T-helper 2 cell treated with Interferon-gamma antibody and Interleukin-4, amounts not matched to agents 5 μg/mL and 100 μg/mL, for 36 hours (primary cell): ENCODE measurements around the gene BRD3.

Experiments
- DNase-seq: peaks from one replicate; pipeline ENCODE4 v3.0.0; 2021; ENCODE audit warnings: low spot score
- H3K27ac Mint-ChIP-seq: one replicate; pipeline ENCODE4 v1.8.0; 2021; ENCODE audit warnings: mild to moderate bottlenecking, mixed read lengths
- H3K27me3 Mint-ChIP-seq: one replicate; pipeline ENCODE4 v1.8.0; 2021; ENCODE audit warnings: low read depth, mixed read lengths
- H3K36me3 Mint-ChIP-seq: one replicate; pipeline ENCODE4 v1.8.0; 2021; ENCODE audit warnings: low read depth, mixed read lengths
- H3K4me1 Mint-ChIP-seq: one replicate; pipeline ENCODE4 v1.8.0; 2021; ENCODE audit warnings: low read depth, mixed read lengths
- H3K4me3 Mint-ChIP-seq: one replicate; pipeline ENCODE4 v1.8.0; 2022; ENCODE audit warnings: mild to moderate bottlenecking, moderate library complexity, mixed read lengths
- H3K9me3 Mint-ChIP-seq: one replicate; pipeline ENCODE4 v1.8.0; 2021; ENCODE audit warnings: mixed read lengths

Gene BRD3

GRCh38 chr9:134053941-134054761 lies 13.7 kb downstream of the BRD3 start:
- no peaks in the 10 kb centered on the region for H3K4me1 Mint-ChIP-seq
- H3K27ac Mint-ChIP-seq: no peak overlapping the region
- no peak for DNase-seq
- H3K9me3 Mint-ChIP-seq: no peaks in the 10 kb centered on the region
- H3K36me3 Mint-ChIP-seq: peaks cover 7% of the 10 kb centered on the region
- no peak overlapping the region for H3K4me3 Mint-ChIP-seq
- H3K27me3 Mint-ChIP-seq: no peaks in the 10 kb centered on the region

GRCh38 chr9:134053401-134053871 lies 14.4 kb downstream of the BRD3 start:
- DNase-seq: no peak
- Mint-ChIP-seq H3K27ac (no peak overlapping the region), H3K4me3 (no peak overlapping the region), H3K27me3 (no peaks in the 10 kb centered on the region), H3K4me1 (no peaks in the 10 kb centered on the region), H3K36me3 (peaks cover 7% of the 10 kb centered on the region), H3K9me3 (no peaks in the 10 kb centered on the region)

GRCh38 chr9:134052941-134053340 lies 14.9 kb downstream of the BRD3 start:
- Mint-ChIP-seq H3K4me3 (no peak overlapping the region), H3K9me3 (no peaks in the 10 kb centered on the region), H3K27ac (no peak overlapping the region), H3K27me3 (no peaks in the 10 kb centered on the region), H3K36me3 (peaks cover 7% of the 10 kb centered on the region), H3K4me1 (no peaks in the 10 kb centered on the region)
- no peak for DNase-seq

DNA sequence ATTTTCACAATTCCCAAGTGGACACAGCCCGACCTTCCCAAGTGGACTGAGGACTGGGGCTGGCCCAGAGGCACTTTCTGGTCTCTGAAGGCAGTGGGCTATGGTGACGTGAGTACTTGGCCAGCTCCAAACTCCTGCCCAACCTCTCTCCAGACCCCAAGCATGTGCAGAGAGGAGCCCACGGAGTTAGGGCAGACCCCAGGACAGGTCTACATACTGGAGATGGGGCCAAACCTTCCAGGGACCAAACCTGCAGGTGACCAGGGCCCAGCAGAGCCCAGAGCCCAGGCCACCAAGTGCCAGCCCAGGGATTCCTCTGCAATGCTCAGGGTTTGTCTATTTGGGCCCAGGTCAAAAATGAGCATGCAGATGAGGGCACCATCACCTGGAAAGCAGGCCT lies 15.3 kb downstream of the BRD3 start:
- Mint-ChIP-seq H3K4me3 (no peak overlapping the region), H3K36me3 (peaks cover 7% of the 10 kb centered on the region), H3K27me3 (no peaks in the 10 kb centered on the region), H3K27ac (no peak overlapping the region), H3K4me1 (no peaks in the 10 kb centered on the region), H3K9me3 (no peaks in the 10 kb centered on the region)
- DNase-seq: no peak

- Mint-ChIP-seq H3K36me3 (peaks cover 9% of the 10 kb centered on the region), H3K4me3 (no peak overlapping the region), H3K9me3 (no peaks in the 10 kb centered on the region), H3K27me3 (no peaks in the 10 kb centered on the region), H3K4me1 (no peaks in the 10 kb centered on the region), H3K27ac (no peak overlapping the region)
- DNase-seq: no peak
These were observed 16.5 kb downstream of the BRD3 start for GRCh38 chr9:134051319-134051718.

GRCh38 chr9:134050726-134051125 lies 17.1 kb downstream of the BRD3 start:
- Mint-ChIP-seq H3K27ac (no peak overlapping the region), H3K4me3 (no peak overlapping the region), H3K27me3 (no peaks in the 10 kb centered on the region), H3K4me1 (no peaks in the 10 kb centered on the region), H3K9me3 (no peaks in the 10 kb centered on the region), H3K36me3 (peaks cover 9% of the 10 kb centered on the region)
- no peak for DNase-seq

DNA sequence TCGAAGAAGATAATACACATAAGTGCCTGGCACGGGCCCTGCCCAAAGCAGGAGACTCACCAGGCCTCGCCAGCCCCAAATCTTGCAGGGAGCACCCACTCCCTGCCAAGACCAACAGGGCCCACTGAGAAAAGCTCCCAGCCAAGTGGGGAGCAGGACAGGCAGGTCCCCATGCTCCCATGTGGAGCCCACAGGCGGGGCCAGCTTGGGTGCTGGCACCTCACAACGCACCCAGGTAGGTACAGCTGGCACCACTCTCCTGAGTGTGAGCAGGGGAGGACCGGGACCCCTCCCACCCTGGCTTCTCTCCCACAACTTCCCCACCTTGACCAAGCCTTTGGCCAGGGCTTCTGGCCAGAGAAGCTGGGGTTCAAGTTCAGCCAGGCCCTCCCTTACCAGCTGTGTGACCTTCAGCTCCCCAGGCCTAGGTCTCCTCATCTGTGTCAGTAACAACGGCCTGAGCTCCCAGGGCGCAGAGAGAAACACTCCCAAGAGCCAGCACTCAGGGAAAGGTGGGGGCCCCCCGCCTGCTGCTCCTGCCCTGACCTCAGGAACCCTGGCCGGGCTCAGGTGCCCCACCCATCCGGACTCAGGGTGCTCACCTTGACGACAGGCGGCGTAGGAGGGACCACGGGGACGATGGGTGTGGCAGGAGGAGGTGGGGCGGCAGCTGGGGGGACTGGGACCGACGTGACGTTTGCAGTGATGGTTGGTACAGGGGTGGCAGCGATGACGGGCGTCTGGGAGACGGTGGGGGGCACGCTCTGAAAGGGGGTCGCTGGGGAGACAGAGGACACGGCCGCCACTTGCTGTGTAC lies 17.8 kb downstream of the BRD3 start:
- Mint-ChIP-seq H3K27ac (no peak overlapping the region), H3K36me3 (peaks cover 9% of the 10 kb centered on the region), H3K27me3 (no peaks in the 10 kb centered on the region), H3K4me1 (no peaks in the 10 kb centered on the region), H3K4me3 (no peak overlapping the region), H3K9me3 (no peaks in the 10 kb centered on the region)
- no peak for DNase-seq

GRCh38 chr9:134049236-134049635 lies 18.6 kb downstream of the BRD3 start:
- H3K27ac Mint-ChIP-seq: no peak overlapping the region

GRCh38 chr9:134048582-134048968 lies 19.3 kb downstream of the BRD3 start:
- no peak for DNase-seq

More at GRCh38 chr9:134049236-134049635, 18.6 kb downstream of the BRD3 start:
- DNase-seq: no peak
- Mint-ChIP-seq H3K4me3 (no peak overlapping the region), H3K9me3 (no peaks in the 10 kb centered on the region), H3K27me3 (no peaks in the 10 kb centered on the region), H3K36me3 (peaks cover 9% of the 10 kb centered on the region), H3K4me1 (no peaks in the 10 kb centered on the region)

GRCh38 chr9:134047868-134048581 lies 19.8 kb downstream of the BRD3 start:
- H3K9me3 Mint-ChIP-seq: no peaks in the 10 kb centered on the region
- no peak overlapping the region for H3K4me3 Mint-ChIP-seq
- peaks cover 9% of the 10 kb centered on the region for H3K36me3 Mint-ChIP-seq
- H3K27ac Mint-ChIP-seq: no peak overlapping the region
- H3K27me3 Mint-ChIP-seq: no peaks in the 10 kb centered on the region
- H3K4me1 Mint-ChIP-seq: no peaks in the 10 kb centered on the region
- DNase-seq: no peak

More at GRCh38 chr9:134048582-134048968, 19.3 kb downstream of the BRD3 start:
- no peaks in the 10 kb centered on the region for H3K27me3 Mint-ChIP-seq
- no peaks in the 10 kb centered on the region for H3K4me1 Mint-ChIP-seq
- no peak overlapping the region for H3K4me3 Mint-ChIP-seq
- H3K9me3 Mint-ChIP-seq: no peaks in the 10 kb centered on the region
- peaks cover 9% of the 10 kb centered on the region for H3K36me3 Mint-ChIP-seq
- H3K27ac Mint-ChIP-seq: no peak overlapping the region

DNA sequence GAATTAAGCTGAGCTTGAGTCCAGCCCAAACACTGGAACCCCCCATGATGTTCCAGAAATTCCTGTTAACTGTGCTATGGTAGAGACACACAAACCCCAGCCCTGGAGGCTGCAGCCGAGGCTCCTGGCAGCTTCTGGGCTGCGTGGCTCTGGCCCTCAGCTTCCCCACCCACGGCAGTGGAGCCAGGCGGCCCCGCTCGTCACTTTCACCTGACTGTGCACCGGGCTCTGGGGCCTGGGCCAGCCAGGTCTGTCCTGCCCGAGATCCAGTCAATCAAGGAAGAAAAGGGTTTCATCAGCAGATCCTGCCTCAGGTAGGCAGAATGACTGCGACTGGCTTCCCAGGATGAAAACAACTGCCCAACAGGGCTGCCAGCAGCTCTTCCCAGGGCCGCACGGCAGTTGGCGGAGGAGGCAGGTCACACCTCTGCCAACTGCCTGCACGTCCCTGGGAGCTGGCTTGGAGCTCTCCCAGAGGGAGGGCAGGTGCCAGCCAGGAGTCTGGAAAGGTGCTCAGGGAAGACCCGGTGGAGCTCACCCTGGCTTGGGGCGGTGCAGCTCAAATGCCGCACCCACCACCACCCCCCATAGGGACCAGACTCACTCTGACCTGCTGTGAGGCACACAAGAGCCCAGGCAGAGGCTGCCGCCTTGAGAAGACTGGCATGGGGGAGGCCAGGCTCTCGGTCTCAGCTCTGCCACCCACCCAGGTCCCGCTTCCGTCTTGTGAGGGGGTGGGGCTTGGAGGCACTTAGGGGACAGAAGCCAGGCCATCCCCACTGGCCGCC lies 20.7 kb downstream of the BRD3 start:
- Mint-ChIP-seq H3K27me3 (no peaks in the 10 kb centered on the region), H3K9me3 (no peaks in the 10 kb centered on the region), H3K4me1 (no peaks in the 10 kb centered on the region), H3K27ac (no peak overlapping the region), H3K36me3 (peaks cover 9% of the 10 kb centered on the region), H3K4me3 (no peak overlapping the region)
- DNase-seq: no peak

GRCh38 chr9:134045841-134046544 lies 21.8 kb downstream of the BRD3 start:
- no peaks in the 10 kb centered on the region for H3K4me1 Mint-ChIP-seq
- no peak overlapping the region for H3K4me3 Mint-ChIP-seq
- DNase-seq: no peak
- H3K27ac Mint-ChIP-seq: no peak overlapping the region
- H3K27me3 Mint-ChIP-seq: no peaks in the 10 kb centered on the region
- H3K36me3 Mint-ChIP-seq: peaks cover 3% of the 10 kb centered on the region
- no peaks in the 10 kb centered on the region for H3K9me3 Mint-ChIP-seq

DNA sequence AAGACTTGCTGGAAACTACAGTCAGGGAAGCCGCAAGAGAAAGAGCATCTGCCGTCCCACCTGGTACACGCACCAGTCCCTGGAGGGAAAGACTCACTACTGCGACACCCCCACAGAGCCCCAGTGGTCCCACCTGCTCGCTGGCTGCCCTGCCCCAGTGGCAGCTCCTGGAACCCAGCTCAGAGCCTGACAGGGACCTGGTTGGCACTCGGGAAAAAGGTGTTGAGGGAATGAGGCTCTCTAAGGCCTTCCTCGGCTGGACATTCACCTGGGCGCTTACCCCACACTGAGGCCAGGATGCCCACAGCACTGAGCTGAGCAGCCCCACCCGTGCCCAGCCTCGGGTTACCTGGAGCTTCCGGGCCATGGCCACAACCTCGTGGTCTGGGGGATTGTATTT lies 22.9 kb downstream of the BRD3 start:
- Mint-ChIP-seq H3K27me3 (no peaks in the 10 kb centered on the region), H3K27ac (no peak overlapping the region), H3K36me3 (peaks cover 9% of the 10 kb centered on the region), H3K4me1 (no peaks in the 10 kb centered on the region), H3K4me3 (no peak overlapping the region), H3K9me3 (no peaks in the 10 kb centered on the region)
- DNase-seq: no peak
